ENCODE data around the gene ATP5MC3.

The ATP5MC3 gene

GRCh38 chr2:175176624-175177023, 4.9 kb downstream of the ATP5MC3 start:
- no peaks in the 10 kb centered on the region for H4K20me1 ChIP-seq (ENCODE audit: insufficient read depth, low read length)
- no peaks in the 10 kb centered on the region for H3F3A ChIP-seq (ENCODE audit: insufficient read depth, low read length)
- H3K27ac ChIP-seq (ENCODE audit: low read depth, low read length, poor library complexity, severe bottlenecking), result no peak overlapping the region
- no peak overlapping the region for H2AFZ ChIP-seq (ENCODE audit: low read length)
- no peak overlapping the region for H3K9ac ChIP-seq (ENCODE audit: low read length)
- H3K27me3 ChIP-seq (ENCODE audit: insufficient read depth, low read length), result no peaks in the 10 kb centered on the region
- H3K4me2 ChIP-seq (ENCODE audit: low read length), result no peak overlapping the region
- no peaks in the 10 kb centered on the region for H3K9me2 ChIP-seq (ENCODE audit: low read depth, low read length)
- peaks cover 79% of the 10 kb centered on the region for H3K36me3 ChIP-seq (ENCODE audit: insufficient read depth, low read length)
- peaks cover 23% of the 10 kb centered on the region for H3K79me2 ChIP-seq (ENCODE audit: insufficient read depth, low read length)
- no peaks in the 10 kb centered on the region for H3K9me3 ChIP-seq (ENCODE audit: low read length)
- peaks cover 11% of the 10 kb centered on the region for H3K4me1 ChIP-seq (ENCODE audit: insufficient read depth, low read length, severe bottlenecking)
- no peak overlapping the region for H3K4me3 ChIP-seq (ENCODE audit: low read depth, low read length, poor library complexity, severe bottlenecking)
- TF ChIP-seq CTCF (IDR thresholded peaks at IDR 0.05; ENCODE audit: low read length) (no peak), EZH2 (IDR thresholded peaks at IDR 0.05; ENCODE audit: borderline replicate concordance, low read length) (no peak)

GRCh38 chr2:175175896-175176295, 5.6 kb downstream of the ATP5MC3 start:
- no peaks in the 10 kb centered on the region for H4K20me1 ChIP-seq (ENCODE audit: insufficient read depth, low read length)
- no peaks in the 10 kb centered on the region for H3F3A ChIP-seq (ENCODE audit: insufficient read depth, low read length)
- TF ChIP-seq EZH2 (IDR thresholded peaks at IDR 0.05; ENCODE audit: borderline replicate concordance, low read length) (no peak), CTCF (IDR thresholded peaks at IDR 0.05; ENCODE audit: low read length) (no peak)
- no peaks in the 10 kb centered on the region for H3K9me3 ChIP-seq (ENCODE audit: low read length)
- no peak overlapping the region for H3K27ac ChIP-seq (ENCODE audit: low read depth, low read length, poor library complexity, severe bottlenecking)
- no peak overlapping the region for H3K9ac ChIP-seq (ENCODE audit: low read length)
- no peak overlapping the region for H3K4me2 ChIP-seq (ENCODE audit: low read length)
- H3K79me2 ChIP-seq (ENCODE audit: insufficient read depth, low read length), result peaks cover 18% of the 10 kb centered on the region
- no peak overlapping the region for H2AFZ ChIP-seq (ENCODE audit: low read length)
- H3K27me3 ChIP-seq (ENCODE audit: insufficient read depth, low read length), result no peaks in the 10 kb centered on the region
- no peaks in the 10 kb centered on the region for H3K9me2 ChIP-seq (ENCODE audit: low read depth, low read length)
- no peak overlapping the region for H3K4me3 ChIP-seq (ENCODE audit: low read depth, low read length, poor library complexity, severe bottlenecking)
- peaks cover 76% of the 10 kb centered on the region for H3K36me3 ChIP-seq (ENCODE audit: insufficient read depth, low read length)
- H3K4me1 ChIP-seq (ENCODE audit: insufficient read depth, low read length, severe bottlenecking), result peaks cover 11% of the 10 kb centered on the region

- Histone ChIP-seq H2AFZ (ENCODE audit: low read length) (no peak overlapping the region), H3K9me2 (ENCODE audit: low read depth, low read length) (no peaks in the 10 kb centered on the region), H4K20me1 (ENCODE audit: insufficient read depth, low read length) (no peaks in the 10 kb centered on the region), H3K27ac (ENCODE audit: low read depth, low read length, poor library complexity, severe bottlenecking) (no peak overlapping the region), H3K36me3 (ENCODE audit: insufficient read depth, low read length) (peaks cover 71% of the 10 kb centered on the region), H3K27me3 (ENCODE audit: insufficient read depth, low read length) (no peaks in the 10 kb centered on the region), H3K9ac (ENCODE audit: low read length) (no peak overlapping the region), H3K9me3 (ENCODE audit: low read length) (no peaks in the 10 kb centered on the region), H3K79me2 (ENCODE audit: insufficient read depth, low read length) (peaks cover 12% of the 10 kb centered on the region), H3K4me1 (ENCODE audit: insufficient read depth, low read length, severe bottlenecking) (peaks cover 10% of the 10 kb centered on the region), H3F3A (ENCODE audit: insufficient read depth, low read length) (no peaks in the 10 kb centered on the region), H3K4me3 (ENCODE audit: low read depth, low read length, poor library complexity, severe bottlenecking) (no peak overlapping the region), H3K4me2 (ENCODE audit: low read length) (no peak overlapping the region)
- TF ChIP-seq EZH2 (IDR thresholded peaks at IDR 0.05; ENCODE audit: borderline replicate concordance, low read length), result no peak
- TF ChIP-seq CTCF (IDR thresholded peaks at IDR 0.05; ENCODE audit: low read length), result no peak
Measured at GRCh38 chr2:175175320-175175719, 6.2 kb downstream of the ATP5MC3 start.
